ENCODE data around the gene TMEM51.
A peak's percentile ranks its signal among the peaks of the same experiment; 100 is the strongest.

The TMEM51 gene

DNA sequence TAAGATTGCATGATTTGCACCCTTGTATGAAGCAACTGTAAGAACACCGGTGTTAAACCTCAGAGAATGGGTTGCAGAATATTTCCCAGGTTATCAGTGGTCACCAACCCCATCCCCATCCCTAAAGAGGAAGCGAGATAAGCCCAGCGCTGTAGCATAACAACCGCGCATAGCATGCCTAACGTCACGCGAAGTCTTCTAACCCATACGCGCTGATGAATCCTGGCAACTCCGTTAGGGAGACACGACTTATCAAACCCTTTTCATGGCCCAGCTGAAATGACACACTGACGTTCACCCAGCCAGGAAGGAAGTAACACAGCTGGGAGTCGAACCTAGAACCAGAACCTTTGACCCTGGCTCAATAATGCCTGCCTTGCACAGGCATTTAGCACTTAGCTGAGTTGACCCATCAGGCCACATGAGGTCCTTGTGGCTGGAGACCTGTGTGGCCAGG is 24.2 kb downstream of the TMEM51 start:
- peak; percentile 71 to 83 (median 76) for DNase-seq

- DNase-seq, result peak; percentile 60 to 77 (median 72)
Observed at GRCh38 chr1:15178571-15179484, 25.3 kb downstream of the TMEM51 start.

DNA sequence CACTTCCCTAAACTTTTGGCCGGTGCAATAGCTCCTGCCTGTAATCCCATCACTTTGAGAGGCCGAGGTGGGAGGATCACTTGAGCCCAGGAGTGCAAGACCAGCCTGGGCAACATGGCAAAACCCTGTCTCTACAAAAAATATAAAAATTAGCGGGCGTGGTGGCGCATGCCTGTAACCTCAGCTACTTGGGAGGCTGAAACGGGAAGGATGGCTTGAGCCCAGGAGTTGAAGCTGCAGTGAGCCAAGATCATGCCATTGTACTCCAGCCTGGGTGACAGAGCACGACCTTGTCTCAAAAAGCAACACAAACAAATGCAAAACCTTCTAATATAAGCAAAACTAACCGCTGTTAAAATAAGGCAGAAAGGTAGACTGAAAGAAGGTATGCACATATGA is 25.9 kb downstream of the TMEM51 start:
- no peak for DNase-seq

GRCh38 chr1:15180189-15180588 is 26.6 kb downstream of the TMEM51 start:
- no peak for DNase-seq

DNA sequence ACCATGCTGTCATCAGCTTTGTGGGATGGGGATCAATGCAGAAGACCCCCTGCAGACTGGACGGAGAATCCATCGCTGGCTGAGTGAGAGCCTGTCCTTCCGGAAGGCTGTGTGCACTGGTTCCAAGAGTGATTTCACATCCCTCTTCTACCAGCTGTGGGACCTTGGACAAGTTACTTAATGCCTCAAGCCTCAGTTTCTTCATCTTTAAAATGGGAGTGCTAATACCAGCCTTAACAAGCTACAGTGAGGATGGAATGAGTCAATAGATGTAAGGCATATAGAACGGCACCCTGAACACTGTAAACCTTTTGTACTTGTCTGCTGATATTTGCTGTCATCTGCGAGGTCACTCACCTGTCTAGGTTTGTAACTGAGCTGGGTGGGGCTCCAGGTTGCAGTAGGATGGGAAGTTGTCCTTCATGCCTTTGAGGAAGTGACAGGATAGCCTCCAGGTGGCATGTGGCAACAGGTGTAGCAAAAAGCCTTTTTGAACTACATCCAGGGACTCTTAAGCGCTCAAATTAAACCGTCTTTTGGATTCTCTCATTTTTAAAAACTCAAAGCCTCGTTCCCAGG is 27.5 kb downstream of the TMEM51 start:
- no peak for DNase-seq

- DNase-seq, result no peak
Observed at GRCh38 chr1:15181564-15181963, 28.0 kb downstream of the TMEM51 start.

- no peak for DNase-seq
Observed at GRCh38 chr1:15184436-15185241, 31.1 kb downstream of the TMEM51 start.

DNA sequence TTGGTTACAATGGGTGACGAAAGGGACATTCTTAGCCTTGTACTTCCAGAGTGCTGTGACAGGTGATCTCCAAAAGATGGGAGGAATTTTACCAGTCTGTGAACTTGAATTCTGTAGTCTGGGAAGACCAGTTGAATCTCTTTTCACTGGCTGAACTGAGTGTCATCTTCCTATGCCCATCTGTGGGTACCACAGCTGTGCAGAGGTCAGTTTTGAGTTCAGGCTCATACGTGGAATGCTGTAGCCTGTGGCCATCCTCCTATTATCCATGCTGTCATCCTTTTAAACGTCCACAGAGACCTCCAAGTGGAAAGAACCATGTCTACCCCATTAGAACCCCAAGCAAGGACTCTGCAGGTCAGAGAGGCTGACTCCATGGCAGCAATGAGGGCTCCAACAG is 32.1 kb downstream of the TMEM51 start:
- no peak for DNase-seq

DNA sequence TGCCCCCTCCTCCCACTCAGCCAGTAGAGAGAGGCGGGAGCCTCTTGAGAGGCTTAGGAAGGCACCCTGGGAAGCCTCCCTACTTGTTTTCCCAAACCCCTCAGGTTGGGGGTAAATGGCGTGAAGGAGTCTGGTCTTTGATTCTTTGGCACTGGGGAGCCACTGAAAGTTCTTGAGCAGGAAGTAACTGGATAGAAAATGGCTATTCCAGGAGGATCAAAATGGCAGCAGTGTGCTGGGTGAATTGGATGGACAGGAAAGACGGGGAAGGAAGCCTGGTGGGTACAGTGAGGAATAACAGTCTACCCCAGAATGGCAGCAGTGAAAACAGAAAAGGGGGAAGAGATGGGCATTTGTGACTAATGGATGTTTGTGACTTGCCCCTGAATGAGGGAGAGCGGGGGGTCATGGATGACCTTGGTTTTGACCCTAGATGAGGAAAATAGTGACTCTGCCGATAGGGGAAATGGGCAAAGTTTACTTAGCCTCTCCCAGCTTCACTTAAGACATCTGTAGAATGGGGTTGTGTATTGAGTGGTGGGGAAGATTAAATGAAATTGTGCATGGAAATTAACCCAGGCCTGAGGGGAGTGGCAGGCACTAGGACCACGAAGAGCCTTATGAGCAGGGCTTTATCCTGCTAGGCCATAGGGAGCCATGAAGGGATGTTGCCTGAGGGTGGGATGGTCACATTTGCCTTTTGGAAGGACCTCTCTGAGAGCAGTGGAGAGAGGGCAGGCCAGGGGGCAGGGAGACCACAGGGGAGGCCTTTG is 32.7 kb downstream of the TMEM51 start:
- no peak for DNase-seq

GRCh38 chr1:15186846-15187151 is 33.3 kb downstream of the TMEM51 start:
- DNase-seq, result no peak

- no peak for DNase-seq
Observed at GRCh38 chr1:15187175-15188129, 33.9 kb downstream of the TMEM51 start.

DNA sequence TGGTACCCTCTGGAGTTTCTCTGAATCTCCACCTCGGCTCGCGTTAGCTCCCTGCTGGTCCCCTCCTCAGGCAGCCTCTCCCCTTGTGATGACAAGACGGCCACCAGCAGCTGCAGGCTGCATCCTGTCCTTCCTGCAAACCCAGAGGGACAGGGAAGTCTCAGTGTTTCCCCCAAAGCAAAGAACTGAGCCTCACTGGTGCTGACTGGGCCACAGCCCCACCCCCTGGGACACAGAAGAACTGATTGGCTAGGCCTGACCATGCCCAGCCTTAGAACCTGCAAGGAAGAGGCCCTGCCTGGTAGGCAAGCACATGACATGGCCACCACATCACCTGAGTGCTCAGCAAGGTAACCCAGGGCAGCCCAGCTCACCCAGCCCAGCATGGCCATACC is 34.6 kb downstream of the TMEM51 start:
- peak in 2 of 4 experiments; percentile 17 to 19 for DNase-seq

GRCh38 chr1:15188678-15189077 is 35.1 kb downstream of the TMEM51 start:
- peak; percentile 52 to 73 (median 64) for DNase-seq

DNA sequence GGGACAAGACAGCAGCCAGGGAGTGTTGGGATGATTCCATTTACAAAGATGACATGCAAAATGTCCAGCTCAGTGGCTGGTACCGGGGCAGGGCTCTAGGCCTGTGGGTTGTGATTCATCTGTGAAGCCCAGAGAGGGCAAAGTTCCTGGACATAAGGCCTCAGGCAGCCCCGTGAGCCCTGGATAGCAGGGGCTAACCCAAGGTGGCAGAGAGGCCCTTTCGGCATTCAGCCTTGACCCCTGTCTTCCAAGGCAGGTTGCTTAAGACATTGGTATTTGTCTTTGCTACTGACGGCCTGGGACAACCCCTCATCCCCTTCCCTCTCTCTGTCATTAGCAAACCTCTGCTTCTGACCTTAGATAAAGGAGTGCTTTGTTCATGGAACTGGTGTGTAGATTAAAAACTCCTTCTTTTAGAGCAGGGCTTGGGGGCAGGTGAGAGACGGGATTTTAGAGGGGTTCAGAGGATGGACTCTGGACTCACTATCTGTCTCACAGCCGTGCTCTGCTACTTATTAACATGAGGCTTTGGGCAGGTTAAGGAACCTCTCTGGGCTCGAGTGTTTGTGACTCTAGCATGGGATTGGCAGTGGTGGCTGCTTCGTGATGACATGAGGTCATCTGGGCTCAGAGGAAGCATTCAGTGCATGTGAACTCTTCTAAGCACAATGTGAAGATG is 36.3 kb downstream of the TMEM51 start:
- peak in 3 of 4 experiments; percentile 22 to 28 (median 23) for DNase-seq

DNA sequence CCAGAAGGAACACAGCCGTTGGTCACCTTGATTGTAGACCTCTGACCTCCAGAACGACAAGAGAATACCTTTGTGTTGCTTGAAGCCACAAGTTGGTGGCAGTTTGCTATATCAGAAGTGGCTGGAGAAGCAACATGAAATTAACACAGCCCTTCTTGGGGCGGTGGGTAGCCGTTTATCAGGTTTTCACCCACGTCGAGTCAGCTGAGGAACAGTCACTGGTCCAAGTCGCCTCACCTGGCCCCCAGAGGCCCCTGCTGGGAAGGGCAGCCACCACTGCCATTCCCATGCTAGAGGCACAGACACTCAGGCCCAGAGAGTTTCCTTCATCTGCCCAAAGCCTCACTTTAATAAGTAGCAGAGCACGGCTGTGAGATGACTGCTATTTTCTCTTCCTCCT is 37.7 kb downstream of the TMEM51 start:
- DNase-seq, result no peak

DNA sequence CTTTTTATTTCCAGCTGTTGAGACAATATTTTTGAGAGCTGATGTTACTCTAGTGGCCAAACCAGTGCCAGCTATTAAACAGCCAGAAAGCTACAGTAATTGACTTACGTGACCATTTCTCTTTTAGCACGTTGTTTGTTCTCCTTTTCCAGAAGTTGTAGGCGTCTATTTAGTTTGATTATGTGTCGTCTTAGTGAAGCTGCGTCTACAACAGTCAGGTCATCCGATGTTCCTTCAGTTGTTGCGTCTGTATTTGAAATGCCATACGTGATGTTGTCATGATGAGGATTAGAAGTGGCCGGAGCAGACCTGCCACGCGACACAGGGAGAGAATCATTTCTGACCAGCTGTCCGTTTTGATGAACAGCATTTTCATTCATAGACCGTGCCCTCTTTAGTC is 38.2 kb downstream of the TMEM51 start:
- DNase-seq, result peak in 2 of 4 experiments; percentile 36 to 57

DNA sequence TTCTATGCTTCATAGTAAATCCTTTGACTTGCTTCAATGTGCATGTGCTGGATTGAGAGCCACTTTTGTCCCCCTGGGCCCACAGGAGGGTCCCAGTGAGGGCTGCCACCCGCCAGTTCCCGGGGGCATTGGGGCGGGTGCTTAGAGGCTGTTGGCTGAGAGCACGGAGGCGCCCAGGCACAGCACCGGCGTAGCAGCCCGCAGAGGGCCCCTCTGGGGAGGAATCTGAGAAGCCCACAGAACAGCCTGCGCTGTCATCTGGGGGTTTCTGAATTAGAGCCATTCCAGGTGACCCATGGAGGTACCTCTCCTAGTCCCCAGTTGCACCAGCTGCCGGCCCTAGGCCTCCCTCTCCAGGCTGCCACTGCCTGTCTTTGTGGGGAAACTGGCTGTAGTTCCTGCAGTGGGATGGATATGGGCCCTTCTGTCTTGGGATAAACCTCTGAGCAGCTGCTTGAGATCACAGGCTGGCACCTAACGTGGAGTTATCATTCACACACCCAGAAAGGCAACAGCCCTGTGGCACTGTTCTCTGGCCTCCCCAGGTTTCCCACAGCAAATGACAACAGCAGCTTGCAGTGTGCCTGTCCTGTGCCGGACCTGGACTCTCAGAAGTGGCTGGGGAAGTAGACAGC is 39.5 kb downstream of the TMEM51 start:
- DNase-seq, result no peak

DNA sequence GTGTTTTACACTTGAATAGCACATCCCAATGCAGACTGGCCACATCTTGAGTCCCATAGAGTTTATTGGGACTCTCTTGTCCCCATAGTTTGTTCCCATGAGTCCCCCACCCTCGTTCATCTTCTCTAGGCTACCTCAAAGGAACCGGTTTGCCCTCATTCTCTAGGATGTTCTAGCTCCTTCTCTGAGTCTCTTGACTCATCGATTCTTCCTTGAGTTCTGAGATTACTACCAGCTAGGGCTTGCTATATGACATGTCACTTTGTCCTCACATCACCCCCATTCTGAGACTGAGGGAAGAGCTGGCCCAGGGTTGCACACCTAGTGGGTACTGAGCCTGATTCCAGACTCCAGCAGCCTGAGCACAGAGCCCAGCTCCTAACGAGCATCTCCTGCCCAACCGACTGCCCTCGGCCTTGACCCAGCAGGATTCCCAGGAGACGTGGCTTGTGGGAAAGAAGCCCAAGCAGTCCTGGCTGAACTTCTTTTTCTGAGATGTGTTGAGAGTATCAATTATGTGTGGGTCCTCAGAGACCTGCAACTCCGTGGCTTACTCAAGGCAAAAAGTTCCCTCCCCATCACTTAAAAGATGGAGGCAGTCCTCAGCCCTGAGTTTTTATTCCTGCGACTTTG is 42.0 kb downstream of the TMEM51 start:
- DNase-seq, result no peak

DNA sequence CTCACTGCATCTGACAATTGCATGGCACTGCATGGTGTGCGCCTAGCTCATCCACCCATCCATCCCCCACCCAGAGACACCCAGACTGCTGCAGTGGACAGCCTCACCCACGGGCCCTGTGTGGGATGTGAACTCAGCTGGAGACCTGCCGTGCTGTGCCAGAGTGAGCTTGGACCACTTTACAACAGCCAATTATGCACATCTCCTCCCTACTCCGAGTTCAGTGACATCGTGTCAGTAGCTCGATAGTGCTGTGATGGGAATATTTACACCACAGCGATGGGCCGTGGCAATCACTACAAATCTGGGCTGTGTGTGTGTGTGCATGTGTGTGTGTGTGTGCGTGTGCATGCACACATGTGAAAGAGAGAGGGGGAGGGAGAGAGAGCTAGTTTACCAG is 42.5 kb downstream of the TMEM51 start:
- no peak for DNase-seq
